Ammon's horn (tissue), 1 donor: ENCODE measurements around the gene HDDC3.
"Not testable (repeated sequence)": the region's sequence is repeated elsewhere in the genome, so short reads cannot be mapped to it uniquely, and the experiment has no call there.

Experiments
- DNase-seq: peaks from one replicate; pipeline ENCODE4 v3.0.0-alpha.2; 2016; ENCODE audit warnings: low spot score

The HDDC3 gene

GRCh38 chr15:90909976-90910375 lies 22.4 kb downstream of the HDDC3 start:
- no peak for DNase-seq

- DNase-seq, result not testable (repeated sequence)
Observed at GRCh38 chr15:90909449-90909848, 22.9 kb downstream of the HDDC3 start.

- DNase-seq, result no peak
Observed at GRCh38 chr15:90907838-90908507, 24.4 kb downstream of the HDDC3 start.

GRCh38 chr15:90907051-90907660 lies 25.2 kb downstream of the HDDC3 start:
- no peak for DNase-seq

- no peak for DNase-seq
Observed at GRCh38 chr15:90906181-90906849, 26.0 kb downstream of the HDDC3 start.

GRCh38 chr15:90905306-90906180 lies 26.8 kb downstream of the HDDC3 start:
- DNase-seq, result no peak

- no peak for DNase-seq
Observed at GRCh38 chr15:90904746-90905145, 27.6 kb downstream of the HDDC3 start.

- no peak for DNase-seq
Observed at GRCh38 chr15:90903733-90904536, 28.4 kb downstream of the HDDC3 start.

- peak; percentile 79 for DNase-seq
Observed at GRCh38 chr15:90902840-90903732, 29.3 kb downstream of the HDDC3 start, which contains the start of gene MAN2A2. Gene MAN2A2 (plus strand): TSS chr15:90903302. CDS start chr15:90904208, 906 bp downstream.

- peak; percentile 89 for DNase-seq
Observed at GRCh38 chr15:90902040-90902839, 30.1 kb downstream of the HDDC3 start.

GRCh38 chr15:90901175-90902039 lies 30.9 kb downstream of the HDDC3 start:
- peak; percentile 47 for DNase-seq

GRCh38 chr15:90897131-90897655 lies 35.2 kb downstream of the HDDC3 start:
- DNase-seq, result not testable (repeated sequence)

- peak; percentile 88 for DNase-seq
Observed at GRCh38 chr15:90895571-90896117, 36.7 kb downstream of the HDDC3 start.

- no peak for DNase-seq
Observed at GRCh38 chr15:90893175-90894090, 38.9 kb downstream of the HDDC3 start.

- no peak for DNase-seq
Observed at GRCh38 chr15:90892498-90893174, 39.7 kb downstream of the HDDC3 start.

GRCh38 chr15:90892023-90892422 lies 40.3 kb downstream of the HDDC3 start:
- no peak for DNase-seq
